WTC11 (cell line): ENCODE data around the gene ADI1.

Source experiments
- FOXJ3 ChIP-seq: sonication (generic); formaldehyde crosslinking; IDR thresholded peaks from 2 replicates; pipeline ENCODE4 v1.9.0; 2021; ENCODE audit warnings: missing genetic modification reagents, mild to moderate bottlenecking, borderline replicate concordance
- ZNF671 ChIP-seq: fragments of 250-450 bp; sonication (Bioruptor Pico); IDR thresholded peaks from 2 replicates; pipeline ENCODE4 v1.8.0; 2021; ENCODE audit warnings: mild to moderate bottlenecking
- TF ChIP-seq, protein P1 (sequence below): sonication (generic); formaldehyde crosslinking; IDR thresholded peaks from 2 replicates; pipeline ENCODE4 v1.8.1; 2023; ENCODE audit warnings: mild to moderate bottlenecking, missing genetic modification reagents
- TF ChIP-seq, protein P2 (sequence below): sonication (generic); formaldehyde crosslinking; IDR thresholded peaks from 2 replicates; pipeline ENCODE4 v1.8.1; 2023; ENCODE audit warnings: mild to moderate bottlenecking, moderate library complexity, missing genetic modification reagents
- TF ChIP-seq, protein P3 (sequence below): fragments of 250-450 bp; sonication (Bioruptor Pico); IDR thresholded peaks from 2 replicates; pipeline ENCODE4 v2.1.2; 2022; ENCODE audit warnings: mild to moderate bottlenecking, moderate library complexity
- TF ChIP-seq, protein P4 (sequence below): sonication (generic); formaldehyde crosslinking; IDR thresholded peaks from 2 replicates; pipeline ENCODE4 v1.8.1; 2023; ENCODE audit warnings: mild to moderate bottlenecking, missing genetic modification reagents, moderate library complexity
- TF ChIP-seq, protein P5 (sequence below): sonication (generic); formaldehyde crosslinking; IDR thresholded peaks from 2 replicates; pipeline ENCODE4 v1.8.0; 2022; ENCODE audit warnings: mild to moderate bottlenecking, missing genetic modification reagents
- TF ChIP-seq, protein P6 (sequence below): fragments of 200-600 bp; IDR thresholded peaks from 2 replicates; pipeline ENCODE4 v1.8.0; 2022; ENCODE audit warnings: antibody characterized with exemption
- TF ChIP-seq, protein P7 (sequence below): sonication (generic); formaldehyde crosslinking; IDR thresholded peaks from 2 replicates; pipeline ENCODE4 v1.8.1; 2022; ENCODE audit warnings: low read depth, missing genetic modification reagents, borderline replicate concordance

DNA sequence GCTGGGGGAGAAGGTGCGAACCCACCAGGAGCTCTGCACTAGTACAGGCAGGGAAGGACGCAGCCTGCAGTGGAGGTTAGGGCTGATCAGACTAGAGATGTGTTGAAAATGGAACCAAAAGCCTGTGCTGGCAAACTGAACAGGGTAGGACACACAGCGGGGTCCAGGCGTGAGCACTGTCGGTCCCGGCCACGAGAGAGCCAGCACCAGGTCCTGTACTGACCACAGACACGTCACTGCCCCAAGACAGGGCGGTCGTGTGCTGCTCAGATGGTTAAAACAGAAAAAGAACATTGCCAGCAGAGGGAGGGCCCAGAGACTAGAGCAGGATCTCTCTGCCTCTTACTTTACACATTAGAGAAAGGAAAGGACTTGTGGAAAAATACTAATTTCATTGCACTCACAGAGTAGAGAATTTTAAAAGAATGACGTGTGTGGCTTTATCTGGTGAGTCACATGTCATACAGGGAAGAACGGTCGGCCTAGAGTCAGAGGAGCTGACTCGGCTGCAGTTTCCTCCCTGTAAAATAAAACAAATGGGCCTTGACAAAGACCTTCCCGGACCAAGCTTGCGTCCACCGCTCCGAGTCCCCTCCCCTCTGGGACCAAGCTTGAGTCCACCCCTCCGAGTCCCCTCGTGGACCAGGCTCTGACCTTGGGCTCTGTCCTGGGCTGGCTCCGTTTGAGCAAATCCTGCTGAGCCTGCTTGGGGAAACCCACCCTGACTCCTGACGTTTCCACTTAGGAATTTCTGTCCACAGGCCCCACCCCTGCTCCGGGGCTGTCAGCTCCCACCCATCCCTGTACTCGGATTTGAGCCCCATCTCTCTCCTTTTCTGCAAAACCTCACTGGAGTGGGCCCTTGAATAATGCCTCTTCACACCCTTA lies 16.7 kb upstream of the ADI1 start:
- TF ChIP-seq, protein P1, sequence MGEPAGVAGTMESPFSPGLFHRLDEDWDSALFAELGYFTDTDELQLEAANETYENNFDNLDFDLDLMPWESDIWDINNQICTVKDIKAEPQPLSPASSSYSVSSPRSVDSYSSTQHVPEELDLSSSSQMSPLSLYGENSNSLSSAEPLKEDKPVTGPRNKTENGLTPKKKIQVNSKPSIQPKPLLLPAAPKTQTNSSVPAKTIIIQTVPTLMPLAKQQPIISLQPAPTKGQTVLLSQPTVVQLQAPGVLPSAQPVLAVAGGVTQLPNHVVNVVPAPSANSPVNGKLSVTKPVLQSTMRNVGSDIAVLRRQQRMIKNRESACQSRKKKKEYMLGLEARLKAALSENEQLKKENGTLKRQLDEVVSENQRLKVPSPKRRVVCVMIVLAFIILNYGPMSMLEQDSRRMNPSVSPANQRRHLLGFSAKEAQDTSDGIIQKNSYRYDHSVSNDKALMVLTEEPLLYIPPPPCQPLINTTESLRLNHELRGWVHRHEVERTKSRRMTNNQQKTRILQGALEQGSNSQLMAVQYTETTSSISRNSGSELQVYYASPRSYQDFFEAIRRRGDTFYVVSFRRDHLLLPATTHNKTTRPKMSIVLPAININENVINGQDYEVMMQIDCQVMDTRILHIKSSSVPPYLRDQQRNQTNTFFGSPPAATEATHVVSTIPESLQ (CRISPR knock-in tag), result no peak
- TF ChIP-seq, protein P2, sequence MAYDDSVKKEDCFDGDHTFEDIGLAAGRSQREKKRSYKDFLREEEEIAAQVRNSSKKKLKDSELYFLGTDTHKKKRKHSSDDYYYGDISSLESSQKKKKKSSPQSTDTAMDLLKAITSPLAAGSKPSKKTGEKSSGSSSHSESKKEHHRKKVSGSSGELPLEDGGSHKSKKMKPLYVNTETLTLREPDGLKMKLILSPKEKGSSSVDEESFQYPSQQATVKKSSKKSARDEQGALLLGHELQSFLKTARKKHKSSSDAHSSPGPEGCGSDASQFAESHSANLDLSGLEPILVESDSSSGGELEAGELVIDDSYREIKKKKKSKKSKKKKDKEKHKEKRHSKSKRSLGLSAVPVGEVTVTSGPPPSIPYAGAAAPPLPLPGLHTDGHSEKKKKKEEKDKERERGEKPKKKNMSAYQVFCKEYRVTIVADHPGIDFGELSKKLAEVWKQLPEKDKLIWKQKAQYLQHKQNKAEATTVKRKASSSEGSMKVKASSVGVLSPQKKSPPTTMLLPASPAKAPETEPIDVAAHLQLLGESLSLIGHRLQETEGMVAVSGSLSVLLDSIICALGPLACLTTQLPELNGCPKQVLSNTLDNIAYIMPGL (CRISPR knock-in tag), result no peak
- TF ChIP-seq, protein P3, sequence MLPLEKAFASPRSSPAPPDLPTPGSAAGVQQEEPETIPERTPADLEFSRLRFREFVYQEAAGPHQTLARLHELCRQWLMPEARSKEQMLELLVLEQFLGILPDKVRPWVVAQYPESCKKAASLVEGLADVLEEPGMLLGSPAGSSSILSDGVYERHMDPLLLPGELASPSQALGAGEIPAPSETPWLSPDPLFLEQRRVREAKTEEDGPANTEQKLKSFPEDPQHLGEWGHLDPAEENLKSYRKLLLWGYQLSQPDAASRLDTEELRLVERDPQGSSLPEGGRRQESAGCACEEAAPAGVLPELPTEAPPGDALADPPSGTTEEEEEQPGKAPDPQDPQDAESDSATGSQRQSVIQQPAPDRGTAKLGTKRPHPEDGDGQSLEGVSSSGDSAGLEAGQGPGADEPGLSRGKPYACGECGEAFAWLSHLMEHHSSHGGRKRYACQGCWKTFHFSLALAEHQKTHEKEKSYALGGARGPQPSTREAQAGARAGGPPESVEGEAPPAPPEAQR (CRISPR knock-in tag), result no peak
- TF ChIP-seq FOXJ3 (CRISPR knock-in tag), result no peak
- TF ChIP-seq, protein P4, sequence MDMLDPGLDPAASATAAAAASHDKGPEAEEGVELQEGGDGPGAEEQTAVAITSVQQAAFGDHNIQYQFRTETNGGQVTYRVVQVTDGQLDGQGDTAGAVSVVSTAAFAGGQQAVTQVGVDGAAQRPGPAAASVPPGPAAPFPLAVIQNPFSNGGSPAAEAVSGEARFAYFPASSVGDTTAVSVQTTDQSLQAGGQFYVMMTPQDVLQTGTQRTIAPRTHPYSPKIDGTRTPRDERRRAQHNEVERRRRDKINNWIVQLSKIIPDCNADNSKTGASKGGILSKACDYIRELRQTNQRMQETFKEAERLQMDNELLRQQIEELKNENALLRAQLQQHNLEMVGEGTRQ (CRISPR knock-in tag), result no peak
- TF ChIP-seq, protein P5, sequence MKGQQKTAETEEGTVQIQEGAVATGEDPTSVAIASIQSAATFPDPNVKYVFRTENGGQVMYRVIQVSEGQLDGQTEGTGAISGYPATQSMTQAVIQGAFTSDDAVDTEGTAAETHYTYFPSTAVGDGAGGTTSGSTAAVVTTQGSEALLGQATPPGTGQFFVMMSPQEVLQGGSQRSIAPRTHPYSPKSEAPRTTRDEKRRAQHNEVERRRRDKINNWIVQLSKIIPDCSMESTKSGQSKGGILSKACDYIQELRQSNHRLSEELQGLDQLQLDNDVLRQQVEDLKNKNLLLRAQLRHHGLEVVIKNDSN (CRISPR knock-in tag), result no peak
- TF ChIP-seq, protein P6, sequence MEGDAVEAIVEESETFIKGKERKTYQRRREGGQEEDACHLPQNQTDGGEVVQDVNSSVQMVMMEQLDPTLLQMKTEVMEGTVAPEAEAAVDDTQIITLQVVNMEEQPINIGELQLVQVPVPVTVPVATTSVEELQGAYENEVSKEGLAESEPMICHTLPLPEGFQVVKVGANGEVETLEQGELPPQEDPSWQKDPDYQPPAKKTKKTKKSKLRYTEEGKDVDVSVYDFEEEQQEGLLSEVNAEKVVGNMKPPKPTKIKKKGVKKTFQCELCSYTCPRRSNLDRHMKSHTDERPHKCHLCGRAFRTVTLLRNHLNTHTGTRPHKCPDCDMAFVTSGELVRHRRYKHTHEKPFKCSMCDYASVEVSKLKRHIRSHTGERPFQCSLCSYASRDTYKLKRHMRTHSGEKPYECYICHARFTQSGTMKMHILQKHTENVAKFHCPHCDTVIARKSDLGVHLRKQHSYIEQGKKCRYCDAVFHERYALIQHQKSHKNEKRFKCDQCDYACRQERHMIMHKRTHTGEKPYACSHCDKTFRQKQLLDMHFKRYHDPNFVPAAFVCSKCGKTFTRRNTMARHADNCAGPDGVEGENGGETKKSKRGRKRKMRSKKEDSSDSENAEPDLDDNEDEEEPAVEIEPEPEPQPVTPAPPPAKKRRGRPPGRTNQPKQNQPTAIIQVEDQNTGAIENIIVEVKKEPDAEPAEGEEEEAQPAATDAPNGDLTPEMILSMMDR, result no peak
- TF ChIP-seq, protein P7, sequence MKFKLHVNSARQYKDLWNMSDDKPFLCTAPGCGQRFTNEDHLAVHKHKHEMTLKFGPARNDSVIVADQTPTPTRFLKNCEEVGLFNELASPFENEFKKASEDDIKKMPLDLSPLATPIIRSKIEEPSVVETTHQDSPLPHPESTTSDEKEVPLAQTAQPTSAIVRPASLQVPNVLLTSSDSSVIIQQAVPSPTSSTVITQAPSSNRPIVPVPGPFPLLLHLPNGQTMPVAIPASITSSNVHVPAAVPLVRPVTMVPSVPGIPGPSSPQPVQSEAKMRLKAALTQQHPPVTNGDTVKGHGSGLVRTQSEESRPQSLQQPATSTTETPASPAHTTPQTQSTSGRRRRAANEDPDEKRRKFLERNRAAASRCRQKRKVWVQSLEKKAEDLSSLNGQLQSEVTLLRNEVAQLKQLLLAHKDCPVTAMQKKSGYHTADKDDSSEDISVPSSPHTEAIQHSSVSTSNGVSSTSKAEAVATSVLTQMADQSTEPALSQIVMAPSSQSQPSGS, result no peak
- TF ChIP-seq ZNF671 (CRISPR knock-in tag), result no peak
